SH-SY5Y (cell line): ENCODE results near the gene DNAH8.

ENCODE experiments used
- GATA2 ChIP-seq: IDR thresholded peaks from 2 replicates; pipeline ENCODE4 v1.6.1; 2011; ENCODE audit warnings: mild to moderate bottlenecking, low read depth, low read length
- GATA3 ChIP-seq: IDR thresholded peaks from 2 replicates; pipeline ENCODE4 v1.6.1; 2011; ENCODE audit warnings: low read depth, mild to moderate bottlenecking, low read length, moderate library complexity

- TF ChIP-seq GATA2, result no peak
- no peak for TF ChIP-seq GATA3
Measured at GRCh38 chr6:38865521-38866174, 150.5 kb downstream of the DNAH8 start.
